CD4-positive, alpha-beta T cell (primary cell): ENCODE data around the gene DHX15. TPM values are rescaled to one million over a fixed set of nuclear protein-coding genes. Genes with fewer than 3 reads are reported as not detected.

Source experiments
- ATAC-seq: fragments of 200-7000 bp; cut with Tn5 transposase; one replicate; pipeline ENCODE4 v1.10.0; 2022; ENCODE audit warnings: mild to moderate bottlenecking; ENCODE audit not compliant: poor library complexity
- CTCF ChIA-PET: fragments of 350-600 bp; sonication (Branson Sonifier 250); formaldehyde crosslinking; loops from one replicate; lab custom pipeline; 2021; ENCODE audit warnings: antibody characterized with exemption, inconsistent platforms; lab: Charles Lee
- POLR2A ChIA-PET: fragments of 350-600 bp; sonication (Branson Sonifier 250); formaldehyde crosslinking; loops from one replicate; lab custom pipeline; 2021; ENCODE audit warnings: antibody characterized with exemption, inconsistent platforms; lab: Charles Lee
- DNase-seq, 14 experiments: peaks; one replicate each; pipeline ENCODE4 v3.0.0-alpha.2; 2013 to 2020; ENCODE audit warnings: mixed read lengths in 2 of 14
- H3K27ac ChIP-seq, 2 donors: one replicate each; pipeline versions ENCODE4 v1.5.1 to v1.7.0; 2013; ENCODE audit warnings: low read length in 2 of 2, low read depth in 1 of 2, mild to moderate bottlenecking in 1 of 2
- H3K27me3 ChIP-seq, 2 experiments: 1 replicate in 1 of 2; 2 replicates in 1 of 2; pipeline versions ENCODE4 v1.6.1 to v1.7.0; 2013; ENCODE audit warnings: low read length in 2 of 2, control low read depth in 1 of 2, mild to moderate bottlenecking in 1 of 2, moderate library complexity in 1 of 2; ENCODE audit not compliant: insufficient read depth in 2 of 2, control insufficient read depth in 1 of 2
- H3K36me3 ChIP-seq: one replicate; pipeline ENCODE4 v1.6.1; 2013; ENCODE audit warnings: low read length, control low read depth; ENCODE audit not compliant: insufficient read depth
- H3K4me1 ChIP-seq: one replicate; pipeline ENCODE4 v1.6.1; 2013; ENCODE audit warnings: low read length, control low read depth; ENCODE audit not compliant: insufficient read depth
- H3K4me3 ChIP-seq: one replicate; pipeline ENCODE4 v1.5.1; 2013; ENCODE audit warnings: mild to moderate bottlenecking, low read length, moderate library complexity
- H3K9me3 ChIP-seq, 2 experiments: 1 replicate in 1 of 2; 2 replicates in 1 of 2; pipeline versions ENCODE4 v1.6.1 to v1.7.0; 2013; ENCODE audit warnings: low read length in 2 of 2, mild to moderate bottlenecking in 2 of 2, control low read depth in 1 of 2, moderate library complexity in 1 of 2; ENCODE audit not compliant: control insufficient read depth in 1 of 2, insufficient read depth in 1 of 2
- H3K27ac Mint-ChIP-seq: one replicate; pipeline ENCODE4 v1.8.0; 2020; ENCODE audit warnings: mixed read lengths
- H3K27me3 Mint-ChIP-seq: one replicate; pipeline ENCODE4 v1.8.0; 2021; ENCODE audit warnings: mixed read lengths
- H3K36me3 Mint-ChIP-seq: one replicate; pipeline ENCODE4 v1.8.0; 2021; ENCODE audit warnings: low read depth, mixed read lengths
- H3K4me1 Mint-ChIP-seq: one replicate; pipeline ENCODE4 v1.8.0; 2021; ENCODE audit warnings: low read depth, mixed read lengths
- H3K4me3 Mint-ChIP-seq: one replicate; pipeline ENCODE4 v1.8.0; 2020; ENCODE audit warnings: mild to moderate bottlenecking, mixed read lengths
- H3K9me3 Mint-ChIP-seq: one replicate; pipeline ENCODE4 v1.8.0; 2020; ENCODE audit warnings: mixed read lengths
- intact Hi-C, 2 experiments: fragments of 100-400 bp; cut with DNase I in 1 of 2; cut with micrococcal nuclease in 1 of 2; formaldehyde crosslinking; loops; one replicate each; pipeline versions ENCODE4 v1.15.1 to v1.9.0; 2023 to 2025; cut with DNase I, micrococcal nuclease
- microRNA-seq: library from miRNA; unstranded; fragments of <30 nt; microRNA quantifications from one replicate; pipeline ENCODE4 v1.2.0, GENCODE V29; 2021; ENCODE audit warnings: borderline microRNAs expressed, borderline replicate concordance
- total RNA-seq, 174 experiments: library from RNA in 2 of 174; stranded (reverse) in 2 of 174; gene quantifications; one replicate each; pipeline ENCODE4 v1.2.3 and lab custom pipeline; 2021 to 2026
- TF ChIP-seq, protein P1 (sequence below): fragments of 200-600 bp; IDR thresholded peaks from one replicate; pipeline ENCODE4 v1.8.0; 2022; ENCODE audit warnings: antibody characterized with exemption, mild to moderate bottlenecking

DHX15 gene
- total RNA-seq, 2 experiments from 2014 or later, result 208 to 209 TPM

GRCh38 chr4:24488399-24489164 is 95.8 kb downstream of the DHX15 start:
- no peaks in the 10 kb centered on the region for H3K9me3 Mint-ChIP-seq
- peaks cover 5% of the 10 kb centered on the region for H3K4me1 Mint-ChIP-seq
- peaks cover 35% of the 10 kb centered on the region for H3K27me3 Mint-ChIP-seq
- ATAC-seq, result no peak
- H3K27ac Mint-ChIP-seq, result no peak overlapping the region
- no peaks in the 10 kb centered on the region for H3K36me3 Mint-ChIP-seq
- H3K4me3 Mint-ChIP-seq, result no peak overlapping the region
- intact Hi-C loops, result no loop called here
- Histone ChIP-seq H3K27ac (no peak overlapping the region), H3K36me3 (no peaks in the 10 kb centered on the region), H3K4me3 (no peak overlapping the region), H3K4me1 (no peaks in the 10 kb centered on the region), H3K9me3 (no peaks in the 10 kb centered on the region), H3K27me3 (peaks cover 0 to 4% of the 10 kb centered on the region in 2 experiments)
- peak; percentile 14 to 69 (median 38) for DNase-seq
- ChIA-PET POLR2A (no interaction called here), CTCF (interaction anchor here (0.9 to 1.0 kb wide), 2 partner anchors 13 to 46 kb away, joined by 3 read pairs; no protein-coding TSS in a partner anchor)
- TF ChIP-seq, protein P1, sequence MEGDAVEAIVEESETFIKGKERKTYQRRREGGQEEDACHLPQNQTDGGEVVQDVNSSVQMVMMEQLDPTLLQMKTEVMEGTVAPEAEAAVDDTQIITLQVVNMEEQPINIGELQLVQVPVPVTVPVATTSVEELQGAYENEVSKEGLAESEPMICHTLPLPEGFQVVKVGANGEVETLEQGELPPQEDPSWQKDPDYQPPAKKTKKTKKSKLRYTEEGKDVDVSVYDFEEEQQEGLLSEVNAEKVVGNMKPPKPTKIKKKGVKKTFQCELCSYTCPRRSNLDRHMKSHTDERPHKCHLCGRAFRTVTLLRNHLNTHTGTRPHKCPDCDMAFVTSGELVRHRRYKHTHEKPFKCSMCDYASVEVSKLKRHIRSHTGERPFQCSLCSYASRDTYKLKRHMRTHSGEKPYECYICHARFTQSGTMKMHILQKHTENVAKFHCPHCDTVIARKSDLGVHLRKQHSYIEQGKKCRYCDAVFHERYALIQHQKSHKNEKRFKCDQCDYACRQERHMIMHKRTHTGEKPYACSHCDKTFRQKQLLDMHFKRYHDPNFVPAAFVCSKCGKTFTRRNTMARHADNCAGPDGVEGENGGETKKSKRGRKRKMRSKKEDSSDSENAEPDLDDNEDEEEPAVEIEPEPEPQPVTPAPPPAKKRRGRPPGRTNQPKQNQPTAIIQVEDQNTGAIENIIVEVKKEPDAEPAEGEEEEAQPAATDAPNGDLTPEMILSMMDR, result peak; percentile 43

DNA sequence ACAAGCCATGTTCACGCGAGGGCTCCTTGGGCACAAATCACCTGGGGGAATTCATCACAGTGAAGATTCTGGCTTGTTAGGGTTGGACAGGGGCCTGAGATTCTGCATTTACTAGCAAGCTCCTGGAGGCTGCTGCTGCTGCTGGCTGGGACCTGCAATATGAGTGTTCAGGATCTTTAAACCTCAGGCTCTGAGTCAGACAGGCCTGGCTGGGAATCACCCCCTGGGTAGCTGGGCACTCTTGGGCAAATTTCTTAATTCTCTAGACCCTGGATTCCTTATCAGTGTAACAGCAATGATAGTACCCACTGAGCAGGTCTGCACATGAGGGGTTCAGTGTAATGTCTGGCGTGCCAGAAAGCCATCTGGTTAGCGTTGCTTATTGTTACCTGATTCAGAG is 101.5 kb downstream of the DHX15 start:
- POLR2A ChIA-PET, result no interaction called here
- DNase-seq (no peak), ATAC-seq (no peak)
- TF ChIP-seq, protein P1, result no peak
- CTCF ChIA-PET, result no interaction called here
- peaks cover 0 to 2% of the 10 kb centered on the region in 2 experiments for H3K27me3 ChIP-seq
- H3K4me3 ChIP-seq, result no peak overlapping the region
- H3K4me1 Mint-ChIP-seq, result no peaks in the 10 kb centered on the region
- no peaks in the 10 kb centered on the region for H3K36me3 Mint-ChIP-seq
- no peaks in the 10 kb centered on the region for H3K9me3 Mint-ChIP-seq
- no peak overlapping the region for H3K27ac ChIP-seq
- H3K4me1 ChIP-seq, result no peaks in the 10 kb centered on the region
- no peaks in the 10 kb centered on the region for H3K36me3 ChIP-seq
- no peak overlapping the region for H3K4me3 Mint-ChIP-seq
- peaks cover 49% of the 10 kb centered on the region for H3K27me3 Mint-ChIP-seq
- no peaks in the 10 kb centered on the region for H3K9me3 ChIP-seq
- H3K27ac Mint-ChIP-seq, result no peak overlapping the region
- intact Hi-C loops, result no loop called here

- Histone ChIP-seq H3K4me3 (no peak overlapping the region), H3K36me3 (no peaks in the 10 kb centered on the region), H3K27ac (no peak overlapping the region), H3K27me3 (peaks cover 0 to 24% of the 10 kb centered on the region in 2 experiments), H3K9me3 (no peaks in the 10 kb centered on the region), H3K4me1 (peaks cover 6% of the 10 kb centered on the region)
- TF ChIP-seq, protein P1, result no peak
- Mint-ChIP-seq H3K9me3 (no peaks in the 10 kb centered on the region), H3K4me1 (peaks cover 10% of the 10 kb centered on the region), H3K27me3 (peaks cover 68% of the 10 kb centered on the region), H3K36me3 (peaks cover 5% of the 10 kb centered on the region), H3K4me3 (no peak overlapping the region), H3K27ac (no peak overlapping the region)
- ChIA-PET POLR2A (no interaction called here), CTCF (no interaction called here)
- intact Hi-C loops, result no loop called here
- no peak for ATAC-seq
- DNase-seq, result no peak
Measured at GRCh38 chr4:24477919-24478318, 106.4 kb downstream of the DHX15 start.

Small RNA genes within 50 kb of the gene (microRNA-seq; reads per million reads assigned to microRNA genes)
- not detected for gene MIR573

Other genes starting within 250 kb of the DHX15 start
- gene SOD3, start 211.0 kb upstream of the DHX15 start, total RNA-seq, result not detected